ENCODE data around the gene UFD1.

- TF ChIP-seq, protein P1, sequence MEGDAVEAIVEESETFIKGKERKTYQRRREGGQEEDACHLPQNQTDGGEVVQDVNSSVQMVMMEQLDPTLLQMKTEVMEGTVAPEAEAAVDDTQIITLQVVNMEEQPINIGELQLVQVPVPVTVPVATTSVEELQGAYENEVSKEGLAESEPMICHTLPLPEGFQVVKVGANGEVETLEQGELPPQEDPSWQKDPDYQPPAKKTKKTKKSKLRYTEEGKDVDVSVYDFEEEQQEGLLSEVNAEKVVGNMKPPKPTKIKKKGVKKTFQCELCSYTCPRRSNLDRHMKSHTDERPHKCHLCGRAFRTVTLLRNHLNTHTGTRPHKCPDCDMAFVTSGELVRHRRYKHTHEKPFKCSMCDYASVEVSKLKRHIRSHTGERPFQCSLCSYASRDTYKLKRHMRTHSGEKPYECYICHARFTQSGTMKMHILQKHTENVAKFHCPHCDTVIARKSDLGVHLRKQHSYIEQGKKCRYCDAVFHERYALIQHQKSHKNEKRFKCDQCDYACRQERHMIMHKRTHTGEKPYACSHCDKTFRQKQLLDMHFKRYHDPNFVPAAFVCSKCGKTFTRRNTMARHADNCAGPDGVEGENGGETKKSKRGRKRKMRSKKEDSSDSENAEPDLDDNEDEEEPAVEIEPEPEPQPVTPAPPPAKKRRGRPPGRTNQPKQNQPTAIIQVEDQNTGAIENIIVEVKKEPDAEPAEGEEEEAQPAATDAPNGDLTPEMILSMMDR (IDR thresholded peaks at IDR 0.05), result no peak
- TF ChIP-seq POLR2A (IDR thresholded peaks at IDR 0.05), result no peak
Measured at GRCh38 chr22:19424186-19424500, 54.9 kb downstream of the UFD1 start.
